GM23338 (cell line): ENCODE measurements around the gene BDH1. TPM values are rescaled to one million over a fixed set of nuclear protein-coding genes. Genes with fewer than 3 reads are reported as not detected.

Source experiments
- ATAC-seq: fragments of 200-7000 bp; cut with Tn5 transposase; 3 replicates; pipeline ENCODE4 v1.9.1; 2020
- DNase-seq: peaks from one replicate; pipeline ENCODE4 v3.0.0-alpha.2; 2015; ENCODE audit warnings: low spot score
- H2AFZ ChIP-seq: fragments of 200-600 bp; sonication (generic); 2 replicates; pipeline ENCODE4 v1.8.0; 2016; ENCODE audit warnings: antibody characterized with exemption, mild to moderate bottlenecking, moderate library complexity
- H3F3A ChIP-seq: fragments of 200-600 bp; sonication (generic); replicated peaks from 2 replicates; pipeline ENCODE4 v1.8.0; 2017; ENCODE audit warnings: antibody characterized with exemption, mixed run types, low read depth
- H3K27ac ChIP-seq: fragments of 200-600 bp; sonication (generic); 2 replicates; pipeline ENCODE4 v1.6.1; 2016; ENCODE audit warnings: low read depth
- H3K27me3 ChIP-seq: fragments of 200-600 bp; sonication (generic); 2 replicates; pipeline ENCODE4 v1.8.0; 2016; ENCODE audit warnings: mild to moderate bottlenecking, mixed run types, moderate library complexity; ENCODE audit not compliant: insufficient read depth
- H3K36me3 ChIP-seq: fragments of 200-600 bp; sonication (generic); 2 replicates; pipeline ENCODE4 v1.8.0; 2016; ENCODE audit warnings: mild to moderate bottlenecking; ENCODE audit not compliant: insufficient read depth
- H3K4me1 ChIP-seq: fragments of 200-600 bp; sonication (generic); 2 replicates; pipeline ENCODE4 v1.8.0; 2016; ENCODE audit warnings: mild to moderate bottlenecking, moderate library complexity; ENCODE audit not compliant: insufficient read depth
- H3K4me2 ChIP-seq: fragments of 200-600 bp; sonication (generic); 2 replicates; pipeline ENCODE4 v1.7.1; 2017; ENCODE audit warnings: mixed run types
- H3K4me3 ChIP-seq: fragments of 200-600 bp; sonication (generic); 2 replicates; pipeline ENCODE4 v1.6.1; 2016; ENCODE audit warnings: mixed run types
- H3K79me2 ChIP-seq: fragments of 200-600 bp; sonication (generic); replicated peaks from 2 replicates; pipeline ENCODE4 v1.8.0; 2017; ENCODE audit warnings: mild to moderate bottlenecking; ENCODE audit not compliant: insufficient read depth
- H3K9me2 ChIP-seq: fragments of 200-600 bp; sonication (generic); 2 replicates; pipeline ENCODE4 v1.8.0; 2017; ENCODE audit not compliant: insufficient read depth
- H4K20me1 ChIP-seq: fragments of 200-600 bp; sonication (generic); replicated peaks from 2 replicates; pipeline ENCODE4 v1.8.0; 2017; ENCODE audit warnings: mild to moderate bottlenecking; ENCODE audit not compliant: insufficient read depth
- H3K27ac Mint-ChIP-seq: 2 replicates; pipeline ENCODE4 v1.8.0; 2020; ENCODE audit warnings: inconsistent platforms, mild to moderate bottlenecking, moderate library complexity, mixed read lengths
- H3K27me3 Mint-ChIP-seq: 3 replicates; pipeline ENCODE4 v1.8.0; 2022; ENCODE audit warnings: low read depth, mild to moderate bottlenecking, moderate library complexity, mixed read lengths, inconsistent platforms; ENCODE audit not compliant: insufficient read depth, poor library complexity
- H3K36me3 Mint-ChIP-seq: 3 replicates; pipeline ENCODE4 v1.8.0; 2021; ENCODE audit warnings: low read depth, mild to moderate bottlenecking, inconsistent platforms, moderate library complexity, mixed read lengths
- H3K4me1 Mint-ChIP-seq: 3 replicates; pipeline ENCODE4 v1.8.0; 2020; ENCODE audit warnings: mild to moderate bottlenecking, inconsistent platforms, mixed read lengths
- H3K4me3 Mint-ChIP-seq: 3 replicates; pipeline ENCODE4 v1.8.0; 2021; ENCODE audit warnings: moderate library complexity, mild to moderate bottlenecking, inconsistent platforms, mixed read lengths
- H3K9me3 Mint-ChIP-seq: 3 replicates; pipeline ENCODE4 v1.8.0; 2020; ENCODE audit warnings: moderate library complexity, mild to moderate bottlenecking, inconsistent platforms, mixed read lengths
- CREB1 ChIP-seq: fragments of 250-450 bp; sonication (Bioruptor Pico); IDR thresholded peaks from 2 replicates; pipeline ENCODE4 v1.5.0; 2020; ENCODE audit warnings: low read depth, mild to moderate bottlenecking, moderate library complexity
- ETS1 ChIP-seq: IDR thresholded peaks from 2 replicates; pipeline ENCODE4 v1.6.1; 2016; ENCODE audit warnings: antibody characterized with exemption
- EZH2 ChIP-seq: fragments of 200-600 bp; sonication (generic); IDR thresholded peaks from one replicate; pipeline ENCODE4 v1.8.0; 2017; ENCODE audit warnings: antibody characterized with exemption, mild to moderate bottlenecking, low read depth; ENCODE audit not compliant: unreplicated experiment
- EZH2phosphoT487 ChIP-seq: fragments of 200-600 bp; sonication (generic); IDR thresholded peaks from one replicate; pipeline ENCODE4 v1.8.1; 2018; ENCODE audit warnings: antibody characterized with exemption; ENCODE audit not compliant: unreplicated experiment
- JUNB ChIP-seq: IDR thresholded peaks from one replicate; pipeline ENCODE4 v1.6.1; 2016; ENCODE audit warnings: antibody characterized with exemption; ENCODE audit not compliant: unreplicated experiment
- POLR2AphosphoS5 ChIP-seq: IDR thresholded peaks from 2 replicates; pipeline ENCODE4 v1.6.1; 2016; ENCODE audit warnings: antibody characterized with exemption, low read depth
- ZNF114 ChIP-seq: fragments of 250-450 bp; sonication (Bioruptor Pico); IDR thresholded peaks from 2 replicates; pipeline ENCODE4 v1.5.0; 2020; ENCODE audit warnings: mild to moderate bottlenecking, moderate library complexity
- polyA plus RNA-seq: library from polyadenylated mRNA; unstranded; fragments of >200 nt; fragmentation: Nextera tagmentation; extraction: Ambion mirVana; gene quantifications from 2 replicates; pipeline ENCODE4 v1.2.1, GENCODE V29; 2016
- total RNA-seq: library from RNA; depleted of rRNA; stranded (reverse); fragments of >200 nt; shearing (Covaris generic); gene quantifications from 2 replicates; pipeline ENCODE4 v1.2.3, GENCODE V29; 2014
- TF ChIP-seq, protein P1 (sequence below): fragments of 250-450 bp; sonication (Bioruptor Pico); IDR thresholded peaks from 2 replicates; pipeline ENCODE4 v1.5.0; 2020; ENCODE audit warnings: mild to moderate bottlenecking, moderate library complexity
- TF ChIP-seq, protein P2 (sequence below): IDR thresholded peaks from one replicate; pipeline ENCODE4 v1.6.1; 2018; ENCODE audit warnings: antibody characterized with exemption; ENCODE audit not compliant: unreplicated experiment

BDH1 gene
- total and polyA plus RNA-seq, 2 experiments from 2014 or later = 18.1 to 19.3 TPM

DNA sequence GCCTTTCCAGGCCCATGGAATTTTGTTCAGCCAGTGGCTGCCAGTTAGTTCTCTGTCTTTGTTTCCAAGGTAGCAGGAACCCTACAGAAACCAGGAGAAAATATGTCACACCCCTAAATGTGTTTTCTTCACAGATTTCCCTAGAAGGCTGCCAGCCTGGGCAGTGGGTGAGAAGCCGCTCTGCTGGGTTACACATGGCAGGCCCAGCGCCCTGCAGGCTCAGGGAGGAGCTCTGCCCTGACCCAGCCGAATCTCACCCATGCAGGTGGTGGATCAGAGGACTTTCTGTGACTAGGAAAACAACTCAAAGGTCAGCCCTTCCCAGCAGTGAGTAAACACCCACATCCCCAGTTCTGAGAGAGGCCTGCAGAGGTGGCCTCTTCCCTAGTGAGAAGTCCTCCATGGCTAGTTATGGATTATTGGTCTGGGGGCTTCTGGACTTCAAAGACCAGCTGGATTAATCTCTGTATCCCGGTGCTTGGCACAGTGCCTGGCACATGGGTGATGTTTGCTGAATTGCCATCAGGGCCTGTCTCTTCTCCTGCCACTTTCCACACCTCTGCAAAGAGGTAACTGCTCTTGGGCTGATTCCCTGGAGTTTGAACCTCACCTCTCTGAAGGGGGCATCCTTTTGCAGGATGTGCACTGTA is 34.7 kb upstream of the BDH1 start:
- Histone ChIP-seq H3K27ac (no peak overlapping the region), H3K79me2 (no peaks in the 10 kb centered on the region), H3K27me3 (no peaks in the 10 kb centered on the region), H2AFZ (peak overlapping the region; percentile 52; the same call in 1 of the 2 replicates), H3K4me2 (no peak overlapping the region), H4K20me1 (no peaks in the 10 kb centered on the region), H3F3A (no peaks in the 10 kb centered on the region), H3K4me1 (no peaks in the 10 kb centered on the region; the same call in 1 of the 2 replicates), H3K9me2 (no peaks in the 10 kb centered on the region), H3K4me3 (no peak overlapping the region), H3K36me3 (no peaks in the 10 kb centered on the region)
- Mint-ChIP-seq H3K4me3 (no peak overlapping the region), H3K4me1 (peaks cover 9% of the 10 kb centered on the region), H3K9me3 (no peaks in the 10 kb centered on the region), H3K27ac (no peak overlapping the region), H3K27me3 (peaks cover 7% of the 10 kb centered on the region), H3K36me3 (no peaks in the 10 kb centered on the region; the same call in 2 of the 3 replicates)
- no peak; the same call in 2 of the 3 replicates for ATAC-seq
- TF ChIP-seq EZH2phosphoT487 = no peak
- TF ChIP-seq CREB1 (CRISPR knock-in tag) = no peak
- no peak for TF ChIP-seq EZH2
- DNase-seq = no peak

GRCh38 chr3:197589545-197589944 is 33.8 kb upstream of the BDH1 start:
- H3K36me3 Mint-ChIP-seq = no peaks in the 10 kb centered on the region; the same call in 2 of the 3 replicates
- no peaks in the 10 kb centered on the region for H3K27me3 ChIP-seq
- H3K9me3 Mint-ChIP-seq = no peaks in the 10 kb centered on the region
- no peak for TF ChIP-seq ETS1
- TF ChIP-seq, protein P1, sequence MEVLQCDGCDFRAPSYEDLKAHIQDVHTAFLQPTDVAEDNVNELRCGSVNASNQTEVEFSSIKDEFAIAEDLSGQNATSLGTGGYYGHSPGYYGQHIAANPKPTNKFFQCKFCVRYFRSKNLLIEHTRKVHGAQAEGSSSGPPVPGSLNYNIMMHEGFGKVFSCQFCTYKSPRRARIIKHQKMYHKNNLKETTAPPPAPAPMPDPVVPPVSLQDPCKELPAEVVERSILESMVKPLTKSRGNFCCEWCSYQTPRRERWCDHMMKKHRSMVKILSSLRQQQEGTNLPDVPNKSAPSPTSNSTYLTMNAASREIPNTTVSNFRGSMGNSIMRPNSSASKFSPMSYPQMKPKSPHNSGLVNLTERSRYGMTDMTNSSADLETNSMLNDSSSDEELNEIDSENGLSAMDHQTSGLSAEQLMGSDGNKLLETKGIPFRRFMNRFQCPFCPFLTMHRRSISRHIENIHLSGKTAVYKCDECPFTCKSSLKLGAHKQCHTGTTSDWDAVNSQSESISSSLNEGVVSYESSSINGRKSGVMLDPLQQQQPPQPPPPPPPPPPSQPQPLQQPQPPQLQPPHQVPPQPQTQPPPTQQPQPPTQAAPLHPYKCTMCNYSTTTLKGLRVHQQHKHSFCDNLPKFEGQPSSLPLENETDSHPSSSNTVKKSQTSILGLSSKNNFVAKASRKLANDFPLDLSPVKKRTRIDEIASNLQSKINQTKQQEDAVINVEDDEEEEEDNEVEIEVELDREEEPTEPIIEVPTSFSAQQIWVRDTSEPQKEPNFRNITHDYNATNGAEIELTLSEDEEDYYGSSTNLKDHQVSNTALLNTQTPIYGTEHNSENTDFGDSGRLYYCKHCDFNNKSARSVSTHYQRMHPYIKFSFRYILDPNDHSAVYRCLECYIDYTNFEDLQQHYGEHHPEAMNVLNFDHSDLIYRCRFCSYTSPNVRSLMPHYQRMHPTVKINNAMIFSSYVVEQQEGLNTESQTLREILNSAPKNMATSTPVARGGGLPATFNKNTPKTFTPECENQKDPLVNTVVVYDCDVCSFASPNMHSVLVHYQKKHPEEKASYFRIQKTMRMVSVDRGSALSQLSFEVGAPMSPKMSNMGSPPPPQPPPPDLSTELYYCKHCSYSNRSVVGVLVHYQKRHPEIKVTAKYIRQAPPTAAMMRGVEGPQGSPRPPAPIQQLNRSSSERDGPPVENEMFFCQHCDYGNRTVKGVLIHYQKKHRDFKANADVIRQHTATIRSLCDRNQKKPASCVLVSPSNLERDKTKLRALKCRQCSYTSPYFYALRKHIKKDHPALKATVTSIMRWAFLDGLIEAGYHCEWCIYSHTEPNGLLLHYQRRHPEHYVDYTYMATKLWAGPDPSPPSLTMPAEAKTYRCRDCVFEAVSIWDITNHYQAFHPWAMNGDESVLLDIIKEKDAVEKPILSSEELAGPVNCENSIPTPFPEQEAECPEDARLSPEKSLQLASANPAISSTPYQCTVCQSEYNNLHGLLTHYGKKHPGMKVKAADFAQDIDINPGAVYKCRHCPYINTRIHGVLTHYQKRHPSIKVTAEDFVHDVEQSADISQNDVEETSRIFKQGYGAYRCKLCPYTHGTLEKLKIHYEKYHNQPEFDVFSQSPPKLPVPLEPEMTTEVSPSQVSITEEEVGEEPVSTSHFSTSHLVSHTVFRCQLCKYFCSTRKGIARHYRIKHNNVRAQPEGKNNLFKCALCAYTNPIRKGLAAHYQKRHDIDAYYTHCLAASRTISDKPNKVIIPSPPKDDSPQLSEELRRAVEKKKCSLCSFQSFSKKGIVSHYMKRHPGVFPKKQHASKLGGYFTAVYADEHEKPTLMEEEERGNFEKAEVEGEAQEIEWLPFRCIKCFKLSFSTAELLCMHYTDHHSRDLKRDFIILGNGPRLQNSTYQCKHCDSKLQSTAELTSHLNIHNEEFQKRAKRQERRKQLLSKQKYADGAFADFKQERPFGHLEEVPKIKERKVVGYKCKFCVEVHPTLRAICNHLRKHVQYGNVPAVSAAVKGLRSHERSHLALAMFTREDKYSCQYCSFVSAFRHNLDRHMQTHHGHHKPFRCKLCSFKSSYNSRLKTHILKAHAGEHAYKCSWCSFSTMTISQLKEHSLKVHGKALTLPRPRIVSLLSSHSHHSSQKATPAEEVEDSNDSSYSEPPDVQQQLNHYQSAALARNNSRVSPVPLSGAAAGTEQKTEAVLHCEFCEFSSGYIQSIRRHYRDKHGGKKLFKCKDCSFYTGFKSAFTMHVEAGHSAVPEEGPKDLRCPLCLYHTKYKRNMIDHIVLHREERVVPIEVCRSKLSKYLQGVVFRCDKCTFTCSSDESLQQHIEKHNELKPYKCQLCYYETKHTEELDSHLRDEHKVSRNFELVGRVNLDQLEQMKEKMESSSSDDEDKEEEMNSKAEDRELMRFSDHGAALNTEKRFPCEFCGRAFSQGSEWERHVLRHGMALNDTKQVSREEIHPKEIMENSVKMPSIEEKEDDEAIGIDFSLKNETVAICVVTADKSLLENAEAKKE (CRISPR knock-in tag) = no peak
- TF ChIP-seq JUNB = no peak
- TF ChIP-seq POLR2AphosphoS5 = no peak
- TF ChIP-seq, protein P2, sequence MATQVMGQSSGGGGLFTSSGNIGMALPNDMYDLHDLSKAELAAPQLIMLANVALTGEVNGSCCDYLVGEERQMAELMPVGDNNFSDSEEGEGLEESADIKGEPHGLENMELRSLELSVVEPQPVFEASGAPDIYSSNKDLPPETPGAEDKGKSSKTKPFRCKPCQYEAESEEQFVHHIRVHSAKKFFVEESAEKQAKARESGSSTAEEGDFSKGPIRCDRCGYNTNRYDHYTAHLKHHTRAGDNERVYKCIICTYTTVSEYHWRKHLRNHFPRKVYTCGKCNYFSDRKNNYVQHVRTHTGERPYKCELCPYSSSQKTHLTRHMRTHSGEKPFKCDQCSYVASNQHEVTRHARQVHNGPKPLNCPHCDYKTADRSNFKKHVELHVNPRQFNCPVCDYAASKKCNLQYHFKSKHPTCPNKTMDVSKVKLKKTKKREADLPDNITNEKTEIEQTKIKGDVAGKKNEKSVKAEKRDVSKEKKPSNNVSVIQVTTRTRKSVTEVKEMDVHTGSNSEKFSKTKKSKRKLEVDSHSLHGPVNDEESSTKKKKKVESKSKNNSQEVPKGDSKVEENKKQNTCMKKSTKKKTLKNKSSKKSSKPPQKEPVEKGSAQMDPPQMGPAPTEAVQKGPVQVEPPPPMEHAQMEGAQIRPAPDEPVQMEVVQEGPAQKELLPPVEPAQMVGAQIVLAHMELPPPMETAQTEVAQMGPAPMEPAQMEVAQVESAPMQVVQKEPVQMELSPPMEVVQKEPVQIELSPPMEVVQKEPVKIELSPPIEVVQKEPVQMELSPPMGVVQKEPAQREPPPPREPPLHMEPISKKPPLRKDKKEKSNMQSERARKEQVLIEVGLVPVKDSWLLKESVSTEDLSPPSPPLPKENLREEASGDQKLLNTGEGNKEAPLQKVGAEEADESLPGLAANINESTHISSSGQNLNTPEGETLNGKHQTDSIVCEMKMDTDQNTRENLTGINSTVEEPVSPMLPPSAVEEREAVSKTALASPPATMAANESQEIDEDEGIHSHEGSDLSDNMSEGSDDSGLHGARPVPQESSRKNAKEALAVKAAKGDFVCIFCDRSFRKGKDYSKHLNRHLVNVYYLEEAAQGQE = no peak
- TF ChIP-seq ZNF114 (CRISPR knock-in tag) = no peak

More at GRCh38 chr3:197589545-197589944, 33.8 kb upstream of the BDH1 start:
- no peak overlapping the region for H2AFZ ChIP-seq
- no peaks in the 10 kb centered on the region; the same call in 1 of the 2 replicates for H3K4me1 ChIP-seq
- H3K4me3 Mint-ChIP-seq = no peak overlapping the region
- H4K20me1 ChIP-seq = no peaks in the 10 kb centered on the region
- no peak overlapping the region for H3K4me3 ChIP-seq
- peaks cover 9% of the 10 kb centered on the region for H3K4me1 Mint-ChIP-seq
- H3K27ac ChIP-seq = no peak overlapping the region
- no peaks in the 10 kb centered on the region for H3K79me2 ChIP-seq
- ATAC-seq = no peak
- H3K36me3 ChIP-seq = no peaks in the 10 kb centered on the region
- H3K9me2 ChIP-seq = no peaks in the 10 kb centered on the region
- DNase-seq = no peak
- H3F3A ChIP-seq = no peaks in the 10 kb centered on the region
- no peak overlapping the region for H3K4me2 ChIP-seq
- H3K27me3 Mint-ChIP-seq = peaks cover 7% of the 10 kb centered on the region
- H3K27ac Mint-ChIP-seq = no peak overlapping the region
